Measurements from ENCODE around the gene FASN. TPM values are rescaled to one million over a fixed set of nuclear protein-coding genes. Genes with fewer than 3 reads are reported as not detected.

Gene FASN
- total and polyA plus RNA-seq, 2 of the 13 experiments (the other 11 are each of a cell fraction or from before 2014, with no cell fraction given), result 51.7 to 101 TPM

DNA sequence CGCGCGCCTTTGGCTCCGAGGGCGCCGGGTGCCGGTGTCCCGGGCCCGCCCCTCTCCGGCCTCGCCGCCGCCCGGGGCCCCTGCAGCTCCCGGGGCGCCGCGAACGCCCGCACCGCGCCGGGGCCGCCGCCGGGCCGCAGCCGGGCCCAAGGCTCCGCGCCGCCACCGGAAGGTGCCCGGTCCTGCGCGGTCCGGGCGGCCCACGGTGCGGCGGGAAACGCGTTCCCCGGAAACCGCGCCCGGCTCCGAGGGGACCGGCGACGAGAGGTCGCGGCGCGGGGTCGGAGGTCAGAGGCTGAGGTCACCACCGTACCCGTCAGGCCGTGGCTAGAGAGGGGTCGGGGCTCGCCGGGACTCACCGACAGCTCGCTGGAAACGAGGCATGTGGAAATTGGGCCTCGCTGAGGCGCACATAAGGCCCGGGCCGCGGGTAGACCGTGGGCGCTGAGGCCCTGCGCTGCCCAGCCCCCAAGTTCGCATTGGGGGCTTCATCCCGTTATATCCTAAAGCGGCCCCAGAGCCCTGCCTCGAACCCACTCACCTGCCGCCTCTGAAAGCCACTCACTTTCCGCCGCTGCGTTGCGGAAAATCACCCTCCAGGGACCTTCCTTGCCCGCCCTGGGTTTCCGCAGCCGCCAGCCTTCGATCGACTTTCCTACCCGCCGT lies 32.3 kb downstream of the FASN start, which contains the start of gene DUS1L (continued):
- TF ChIP-seq, protein P1, sequence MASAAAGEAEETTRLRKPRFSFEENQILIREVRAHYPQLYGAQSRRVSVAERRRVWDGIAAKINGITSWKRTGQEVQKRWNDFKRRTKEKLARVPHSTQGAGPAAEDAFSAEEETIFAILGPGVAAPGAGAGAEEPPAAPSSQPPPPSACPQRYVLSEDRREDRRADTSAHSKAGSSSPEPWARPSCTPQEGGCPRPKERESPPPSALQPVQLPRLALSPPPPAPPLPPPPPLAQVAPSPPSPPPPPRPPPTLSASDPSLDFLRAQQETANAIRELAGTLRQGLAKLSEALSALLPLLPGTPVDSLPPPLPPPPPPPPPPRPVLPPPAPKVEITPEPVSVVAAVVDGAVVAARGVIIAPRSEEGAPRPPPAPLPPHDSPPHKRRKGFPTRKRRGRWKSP (CRISPR knock-in tag; IDR thresholded peaks at IDR 0.05), result no peak; the same call in 1 of the 2 replicates
- peak; percentile 78; the same call in 1 of the 2 replicates for TF ChIP-seq SNAPC2 (CRISPR knock-in tag; IDR thresholded peaks at IDR 0.05)
- peak; percentile 74 for TF ChIP-seq TEAD3 (CRISPR knock-in tag; optimal IDR thresholded peaks at IDR 0.05; ENCODE audit: borderline replicate concordance)
- TF ChIP-seq HDAC1 (CRISPR knock-in tag; IDR thresholded peaks at IDR 0.05), result peak; percentile 95
- TF ChIP-seq SATB2 (CRISPR knock-in tag; IDR thresholded peaks at IDR 0.05), result no peak
- TF ChIP-seq, protein P2, sequence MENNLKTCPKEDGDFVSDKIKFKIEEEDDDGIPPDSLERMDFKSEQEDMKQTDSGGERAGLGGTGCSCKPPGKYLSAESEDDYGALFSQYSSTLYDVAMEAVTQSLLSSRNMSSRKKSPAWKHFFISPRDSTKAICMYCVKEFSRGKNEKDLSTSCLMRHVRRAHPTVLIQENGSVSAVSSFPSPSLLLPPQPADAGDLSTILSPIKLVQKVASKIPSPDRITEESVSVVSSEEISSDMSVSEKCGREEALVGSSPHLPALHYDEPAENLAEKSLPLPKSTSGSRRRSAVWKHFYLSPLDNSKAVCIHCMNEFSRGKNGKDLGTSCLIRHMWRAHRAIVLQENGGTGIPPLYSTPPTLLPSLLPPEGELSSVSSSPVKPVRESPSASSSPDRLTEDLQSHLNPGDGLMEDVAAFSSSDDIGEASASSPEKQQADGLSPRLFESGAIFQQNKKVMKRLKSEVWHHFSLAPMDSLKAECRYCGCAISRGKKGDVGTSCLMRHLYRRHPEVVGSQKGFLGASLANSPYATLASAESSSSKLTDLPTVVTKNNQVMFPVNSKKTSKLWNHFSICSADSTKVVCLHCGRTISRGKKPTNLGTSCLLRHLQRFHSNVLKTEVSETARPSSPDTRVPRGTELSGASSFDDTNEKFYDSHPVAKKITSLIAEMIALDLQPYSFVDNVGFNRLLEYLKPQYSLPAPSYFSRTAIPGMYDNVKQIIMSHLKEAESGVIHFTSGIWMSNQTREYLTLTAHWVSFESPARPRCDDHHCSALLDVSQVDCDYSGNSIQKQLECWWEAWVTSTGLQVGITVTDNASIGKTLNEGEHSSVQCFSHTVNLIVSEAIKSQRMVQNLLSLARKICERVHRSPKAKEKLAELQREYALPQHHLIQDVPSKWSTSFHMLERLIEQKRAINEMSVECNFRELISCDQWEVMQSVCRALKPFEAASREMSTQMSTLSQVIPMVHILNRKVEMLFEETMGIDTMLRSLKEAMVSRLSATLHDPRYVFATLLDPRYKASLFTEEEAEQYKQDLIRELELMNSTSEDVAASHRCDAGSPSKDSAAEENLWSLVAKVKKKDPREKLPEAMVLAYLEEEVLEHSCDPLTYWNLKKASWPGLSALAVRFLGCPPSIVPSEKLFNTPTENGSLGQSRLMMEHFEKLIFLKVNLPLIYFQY (CRISPR knock-in tag; IDR thresholded peaks at IDR 0.05; ENCODE audit: borderline replicate concordance), result peak; percentile 97
- TF ChIP-seq SMARCE1 (IDR thresholded peaks at IDR 0.05; ENCODE audit: borderline replicate concordance), result no peak
- TF ChIP-seq MTF2 (CRISPR knock-in tag; IDR thresholded peaks at IDR 0.05; ENCODE audit: borderline replicate concordance), result no peak; the same call in 1 of the 2 replicates
- TF ChIP-seq ZNF331 (CRISPR knock-in tag; IDR thresholded peaks at IDR 0.05), result peak; percentile 95
- peak; percentile 97 for TF ChIP-seq KAT8 (CRISPR knock-in tag; IDR thresholded peaks at IDR 0.05)
- TF ChIP-seq, protein P3, sequence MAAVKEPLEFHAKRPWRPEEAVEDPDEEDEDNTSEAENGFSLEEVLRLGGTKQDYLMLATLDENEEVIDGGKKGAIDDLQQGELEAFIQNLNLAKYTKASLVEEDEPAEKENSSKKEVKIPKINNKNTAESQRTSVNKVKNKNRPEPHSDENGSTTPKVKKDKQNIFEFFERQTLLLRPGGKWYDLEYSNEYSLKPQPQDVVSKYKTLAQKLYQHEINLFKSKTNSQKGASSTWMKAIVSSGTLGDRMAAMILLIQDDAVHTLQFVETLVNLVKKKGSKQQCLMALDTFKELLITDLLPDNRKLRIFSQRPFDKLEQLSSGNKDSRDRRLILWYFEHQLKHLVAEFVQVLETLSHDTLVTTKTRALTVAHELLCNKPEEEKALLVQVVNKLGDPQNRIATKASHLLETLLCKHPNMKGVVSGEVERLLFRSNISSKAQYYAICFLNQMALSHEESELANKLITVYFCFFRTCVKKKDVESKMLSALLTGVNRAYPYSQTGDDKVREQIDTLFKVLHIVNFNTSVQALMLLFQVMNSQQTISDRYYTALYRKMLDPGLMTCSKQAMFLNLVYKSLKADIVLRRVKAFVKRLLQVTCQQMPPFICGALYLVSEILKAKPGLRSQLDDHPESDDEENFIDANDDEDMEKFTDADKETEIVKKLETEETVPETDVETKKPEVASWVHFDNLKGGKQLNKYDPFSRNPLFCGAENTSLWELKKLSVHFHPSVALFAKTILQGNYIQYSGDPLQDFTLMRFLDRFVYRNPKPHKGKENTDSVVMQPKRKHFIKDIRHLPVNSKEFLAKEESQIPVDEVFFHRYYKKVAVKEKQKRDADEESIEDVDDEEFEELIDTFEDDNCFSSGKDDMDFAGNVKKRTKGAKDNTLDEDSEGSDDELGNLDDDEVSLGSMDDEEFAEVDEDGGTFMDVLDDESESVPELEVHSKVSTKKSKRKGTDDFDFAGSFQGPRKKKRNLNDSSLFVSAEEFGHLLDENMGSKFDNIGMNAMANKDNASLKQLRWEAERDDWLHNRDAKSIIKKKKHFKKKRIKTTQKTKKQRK (IDR thresholded peaks at IDR 0.05; ENCODE audit: low read length), result no peak
- TF ChIP-seq ZNF234 (CRISPR knock-in tag; conservative IDR thresholded peaks at IDR 0.05), result 0 out of 2 replicates have a peak, but pooled peaks have one; percentile 47
- TF ChIP-seq CENPT (CRISPR knock-in tag; IDR thresholded peaks at IDR 0.05; ENCODE audit: low read depth), result peak; percentile 83; the same call in 1 of the 2 replicates
- TF ChIP-seq ZNF850 (CRISPR knock-in tag; conservative IDR thresholded peaks at IDR 0.05), result no peak
- peak; percentile 58; the same call in 1 of the 2 replicates for TF ChIP-seq DRAP1 (CRISPR knock-in tag; IDR thresholded peaks at IDR 0.05)
- TF ChIP-seq, protein P4, sequence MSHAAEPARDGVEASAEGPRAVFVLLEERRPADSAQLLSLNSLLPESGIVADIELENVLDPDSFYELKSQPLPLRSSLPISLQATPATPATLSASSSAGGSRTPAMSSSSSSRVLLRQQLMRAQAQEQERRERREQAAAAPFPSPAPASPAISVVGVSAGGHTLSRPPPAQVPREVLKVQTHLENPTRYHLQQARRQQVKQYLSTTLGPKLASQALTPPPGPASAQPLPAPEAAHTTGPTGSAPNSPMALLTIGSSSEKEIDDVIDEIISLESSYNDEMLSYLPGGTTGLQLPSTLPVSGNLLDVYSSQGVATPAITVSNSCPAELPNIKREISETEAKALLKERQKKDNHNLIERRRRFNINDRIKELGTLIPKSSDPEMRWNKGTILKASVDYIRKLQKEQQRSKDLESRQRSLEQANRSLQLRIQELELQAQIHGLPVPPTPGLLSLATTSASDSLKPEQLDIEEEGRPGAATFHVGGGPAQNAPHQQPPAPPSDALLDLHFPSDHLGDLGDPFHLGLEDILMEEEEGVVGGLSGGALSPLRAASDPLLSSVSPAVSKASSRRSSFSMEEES (CRISPR knock-in tag; IDR thresholded peaks at IDR 0.05), result peak; percentile 57; the same call in 1 of the 2 replicates
- no peak for TF ChIP-seq PAF1 (CRISPR knock-in tag; IDR thresholded peaks at IDR 0.05)
- TF ChIP-seq ZNF749 (CRISPR knock-in tag; IDR thresholded peaks at IDR 0.05; ENCODE audit: borderline replicate concordance), result peak; percentile 95; the same call in 1 of the 2 replicates
- TF ChIP-seq HDAC2 (CRISPR knock-in tag; IDR thresholded peaks at IDR 0.05), result peak; percentile 73
- TF ChIP-seq POLR2A (IDR thresholded peaks at IDR 0.05; ENCODE audit: insufficient read depth in 1 of 2, low read depth in 2 of 2, low read length in 2 of 2), result 0 out of 4 replicates have a peak, but pooled peaks of 1 of the 2 experiments have one; percentile 38
- TF ChIP-seq ARNT (IDR thresholded peaks at IDR 0.05), result no peak

All from HepG2 (cell line).